Adrenal gland (tissue), 12 donors: ENCODE data around the gene SCGN. TPM values are rescaled to one million over a fixed set of nuclear protein-coding genes. Genes with fewer than 3 reads are reported as not detected.

Source experiments
- DNase-seq, 7 donors: peaks; one replicate each; pipeline ENCODE4 v3.0.0-alpha.2; 2019 to 2020
- H3K27ac ChIP-seq, 5 donors: fragments of 200-600 bp; sonication (generic) in 4 of 5; 1 replicate in 3 of 5; 2 replicates in 2 of 5; pipeline versions ENCODE4 v1.5.1 to v1.8.0; 2016 to 2020; ENCODE audit warnings: mild to moderate bottlenecking in 1 of 5
- H3K27me3 ChIP-seq: fragments of 200-600 bp; 2 replicates; pipeline ENCODE4 v1.8.0; 2021
- H3K36me3 ChIP-seq, 2 donors: fragments of 200-600 bp; replicated peaks in 1 of 2; 1 replicate in 1 of 2; 2 replicates in 1 of 2; pipeline versions ENCODE4 v1.5.1 to v1.8.0; 2018 to 2022
- H3K4me1 ChIP-seq, 2 donors: fragments of 200-600 bp; replicated peaks in 1 of 2; 1 replicate in 1 of 2; 2 replicates in 1 of 2; pipeline versions ENCODE4 v1.5.1 to v1.8.0; 2018 to 2021
- H3K4me3 ChIP-seq, 4 donors: fragments of 200-600 bp; sonication (generic) in 3 of 4; one replicate each; pipeline ENCODE4 v1.5.1; 2016 to 2018
- H3K9me3 ChIP-seq, 3 donors: fragments of 200-600 bp; sonication (generic) in 1 of 3; replicated peaks in 1 of 3; 1 replicate in 2 of 3; 2 replicates in 1 of 3; pipeline versions ENCODE4 v1.5.1 to v1.8.0; 2016 to 2021
- POLR2A ChIP-seq, 2 donors: fragments of 450-650 bp; IDR thresholded peaks; one replicate each; pipeline ENCODE4 v1.6.1; 2017; ENCODE audit warnings: antibody characterized with exemption in 2 of 2, mild to moderate bottlenecking in 2 of 2, moderate library complexity in 1 of 2
- WGBS, 4 donors: extraction: QIAGEN DNeasy Blood & Tissue Kit in 2 of 4; methylation state at CpG; one replicate each; pipeline versions ENCODE4 v1.1.5 to v1.1.7; 2013 to 2017; 5-methylcytosine and 5-hydroxymethylcytosine counted together
- intact Hi-C, 2 donors: fragments of 100-400 bp; cut with DNase I; formaldehyde crosslinking; loops; one replicate each; pipeline versions ENCODE4 v1.14.1 to v1.15.0; 2022 to 2023
- polyA plus RNA-seq, 3 donors: library from polyadenylated mRNA; stranded (reverse); fragments of 200-250 nt in 2 of 3; fragments of 350-450 nt in 1 of 3; fragmentation: Illumina TruSeq in 1 of 3; extraction: RNeasy Lipid Tissue Mini Kit (QIAGEN cat#74804) in 1 of 3; gene quantifications; one replicate each; pipeline ENCODE4 v1.2.3, GENCODE V29; 2013 to 2014
- total RNA-seq, 9 donors: library from RNA; depleted of rRNA in 4 of 9; stranded (reverse); fragments of >200 nt in 4 of 9; fragments of 120-200 nt in 1 of 9; fragmentation: NEBNext Ultra II Directional in 1 of 9; extraction: Animal tissue kit (Norgen Biotek cat#: 25700) in 1 of 9; gene quantifications; one replicate each; pipeline versions ENCODE4 v1.1.0 to v1.2.4, GENCODE V29; 2013 to 2023
- TF ChIP-seq, protein P1 (sequence below), 6 experiments: fragments of 450-650 bp in 4 of 6; fragments of 200-600 bp in 2 of 6; sonication (generic) in 1 of 6; IDR thresholded peaks; 1 replicate in 5 of 6; 2 replicates in 1 of 6; pipeline versions ENCODE4 v1.5.1 to v1.8.0; 2016 to 2021; ENCODE audit warnings: antibody characterized with exemption in 6 of 6, mild to moderate bottlenecking in 2 of 6, moderate library complexity in 1 of 6
- donor health status: healthy with polysubstance abuse.
- donor health status: Bipolar disorder and iron deficiency.
- donor health status: DM: yes; HTN: yes; CAD: no.
- donor health status: DM: no; HTN: no; CAD: no.
- donor health status: DM: no; HTN: no; CAD: no.
- donor health status: DM: yes; HTN: yes; CAD: no.

Gene SCGN
- total and polyA plus RNA-seq, 12 donors, result 0.19 to 3.7 (median 1.3) TPM

DNA sequence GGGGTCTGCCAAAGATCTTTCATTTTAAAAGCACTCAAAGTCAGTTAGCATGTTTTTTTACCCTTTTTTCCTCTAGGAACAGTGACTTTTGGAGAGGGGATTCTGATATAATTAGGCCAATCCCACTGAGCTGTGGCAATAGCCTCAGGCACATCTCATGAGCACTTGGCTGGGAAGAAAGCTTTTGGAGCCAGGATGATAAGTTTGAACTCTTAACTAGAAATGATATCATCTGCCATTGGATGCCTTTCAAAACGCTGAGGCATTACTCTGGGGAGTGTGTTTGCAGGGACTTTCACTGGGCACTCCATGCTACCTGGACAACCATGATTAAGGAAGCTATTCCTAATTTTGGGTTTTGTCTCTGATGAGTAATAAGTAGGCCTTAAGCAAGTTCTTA lies 3.7 kb downstream of the SCGN start:
- Histone ChIP-seq H3K27me3 (peaks cover 3% of the 10 kb centered on the region), H3K4me1 (peaks cover 0 to 6% of the 10 kb centered on the region in 2 donors), H3K36me3 (no peaks in the 10 kb centered on the region), H3K4me3 (no peak overlapping the region), H3K27ac (no peak overlapping the region), H3K9me3 (no peaks in the 10 kb centered on the region)
- no peak for DNase-seq
- TF ChIP-seq, protein P1, sequence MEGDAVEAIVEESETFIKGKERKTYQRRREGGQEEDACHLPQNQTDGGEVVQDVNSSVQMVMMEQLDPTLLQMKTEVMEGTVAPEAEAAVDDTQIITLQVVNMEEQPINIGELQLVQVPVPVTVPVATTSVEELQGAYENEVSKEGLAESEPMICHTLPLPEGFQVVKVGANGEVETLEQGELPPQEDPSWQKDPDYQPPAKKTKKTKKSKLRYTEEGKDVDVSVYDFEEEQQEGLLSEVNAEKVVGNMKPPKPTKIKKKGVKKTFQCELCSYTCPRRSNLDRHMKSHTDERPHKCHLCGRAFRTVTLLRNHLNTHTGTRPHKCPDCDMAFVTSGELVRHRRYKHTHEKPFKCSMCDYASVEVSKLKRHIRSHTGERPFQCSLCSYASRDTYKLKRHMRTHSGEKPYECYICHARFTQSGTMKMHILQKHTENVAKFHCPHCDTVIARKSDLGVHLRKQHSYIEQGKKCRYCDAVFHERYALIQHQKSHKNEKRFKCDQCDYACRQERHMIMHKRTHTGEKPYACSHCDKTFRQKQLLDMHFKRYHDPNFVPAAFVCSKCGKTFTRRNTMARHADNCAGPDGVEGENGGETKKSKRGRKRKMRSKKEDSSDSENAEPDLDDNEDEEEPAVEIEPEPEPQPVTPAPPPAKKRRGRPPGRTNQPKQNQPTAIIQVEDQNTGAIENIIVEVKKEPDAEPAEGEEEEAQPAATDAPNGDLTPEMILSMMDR (IDR thresholded peaks at IDR 0.05), result no peak
- no peak for TF ChIP-seq POLR2A (IDR thresholded peaks at IDR 0.05)
- intact Hi-C loops, result no loop called here
- WGBS, 4 donors, result 42 to 46% (median 45%) methylated on average over 1 of the region's 1 CpG

DNA sequence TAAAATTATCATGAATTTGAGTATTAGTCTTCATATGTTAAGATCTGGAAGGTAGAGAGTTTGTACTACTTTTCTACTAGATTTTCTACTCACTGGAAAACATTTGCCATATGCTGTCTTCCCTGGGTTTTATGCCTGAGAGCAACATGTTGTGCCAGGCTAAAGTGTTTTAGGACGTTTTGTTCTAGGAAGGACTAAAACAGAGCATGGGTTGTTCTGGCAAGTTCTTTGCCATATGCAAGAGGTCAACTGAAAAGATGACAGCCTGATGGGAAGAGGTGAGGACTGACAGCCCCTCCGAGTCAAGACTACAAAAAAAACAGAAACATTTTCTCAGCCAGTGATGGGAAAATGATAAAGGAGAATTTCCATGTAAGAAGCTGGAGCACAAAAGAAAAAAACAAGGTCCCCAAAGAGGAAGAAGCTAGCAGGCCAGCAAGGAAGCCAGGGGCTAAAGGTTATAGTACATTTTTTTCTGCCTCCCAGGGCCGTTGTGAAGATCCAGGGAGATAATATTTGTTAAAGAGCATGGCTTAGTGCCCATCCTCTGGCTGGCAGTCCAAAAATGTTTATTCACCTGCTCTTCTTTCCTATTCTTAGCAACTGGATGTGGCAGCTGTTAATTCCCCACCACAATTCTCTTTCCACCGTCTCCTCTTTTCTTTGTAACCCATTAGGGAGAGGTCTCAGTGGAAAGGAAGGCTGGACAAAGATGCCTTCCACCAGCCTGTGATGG lies 7.8 kb downstream of the SCGN start:
- no peak for TF ChIP-seq POLR2A (IDR thresholded peaks at IDR 0.05)
- TF ChIP-seq, protein P1 (IDR thresholded peaks at IDR 0.05), result no peak
- intact Hi-C loops, result no loop called here
- 25 to 35% (median 31%) methylated on average over 4 of the region's 4 CpGs for WGBS, 4 donors

DNA sequence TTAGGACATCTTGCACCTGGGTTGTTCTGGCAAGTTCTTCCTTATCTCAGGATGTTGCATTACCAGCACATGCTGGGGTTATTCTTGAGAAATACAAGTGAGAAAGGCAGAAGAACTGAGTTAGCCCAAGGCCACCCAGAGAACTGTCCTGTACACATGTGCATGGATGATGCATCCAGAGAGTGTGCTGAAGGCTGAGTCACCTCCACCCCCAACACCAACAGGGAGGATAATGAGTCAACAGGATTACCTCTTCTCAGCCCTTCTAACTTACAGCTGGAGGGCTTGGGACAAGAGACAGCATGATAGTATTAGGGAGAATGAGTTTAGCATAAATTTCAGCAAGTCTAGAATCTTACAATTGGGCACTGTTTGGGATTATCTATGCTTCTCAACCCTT lies 8.5 kb downstream of the SCGN start:
- Histone ChIP-seq H3K4me3 (no peak overlapping the region), H3K36me3 (no peaks in the 10 kb centered on the region), H3K4me1 (peaks cover 0 to 6% of the 10 kb centered on the region in 2 donors), H3K27me3 (no peaks in the 10 kb centered on the region), H3K27ac (no peak overlapping the region), H3K9me3 (no peaks in the 10 kb centered on the region)
- TF ChIP-seq, protein P1 (IDR thresholded peaks at IDR 0.05), result no peak
- no peak for TF ChIP-seq POLR2A (IDR thresholded peaks at IDR 0.05)
- intact Hi-C loops, result no loop called here
- DNase-seq, result peak; percentile 24 to 76 (median 57)

More for the DNA sequence above, 7.8 kb downstream of the SCGN start:
- DNase-seq, result no peak
- Histone ChIP-seq H3K27me3 (peaks cover 1% of the 10 kb centered on the region), H3K4me1 (peaks cover 0 to 6% of the 10 kb centered on the region in 2 donors), H3K9me3 (no peaks in the 10 kb centered on the region), H3K36me3 (no peaks in the 10 kb centered on the region), H3K27ac (no peak overlapping the region), H3K4me3 (no peak overlapping the region)

DNA sequence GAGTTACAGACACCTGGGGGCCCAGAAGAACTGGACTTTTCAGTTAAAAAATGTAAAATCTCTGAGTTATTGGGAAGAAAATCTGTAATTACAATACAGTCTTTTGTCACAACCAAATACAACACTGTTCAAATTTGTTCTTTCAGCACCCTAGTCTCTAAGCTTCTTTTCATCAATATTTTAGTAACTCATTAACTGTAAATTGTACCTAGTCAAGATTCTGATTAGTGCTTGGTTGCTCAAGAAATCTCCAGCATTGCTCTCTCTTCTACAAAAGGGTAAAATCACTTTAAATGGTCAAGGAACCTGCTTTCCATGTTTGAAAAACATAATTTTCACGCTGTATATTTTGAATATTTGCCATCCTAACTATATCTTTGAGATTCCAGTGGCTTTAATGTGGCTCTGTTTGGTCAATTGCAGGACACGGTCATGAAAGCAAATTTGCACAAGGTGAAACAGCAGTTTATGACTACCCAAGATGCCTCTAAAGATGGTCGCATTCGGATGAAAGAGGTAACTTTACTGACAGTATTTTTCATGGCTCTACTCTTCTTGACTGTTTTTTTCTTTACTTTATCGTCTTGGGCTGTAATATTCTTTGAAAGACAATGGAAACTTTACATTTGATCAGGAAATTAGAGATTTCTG lies 9.2 kb downstream of the SCGN start:
- Histone ChIP-seq H3K36me3 (no peaks in the 10 kb centered on the region), H3K9me3 (no peaks in the 10 kb centered on the region), H3K27me3 (no peaks in the 10 kb centered on the region), H3K27ac (no peak overlapping the region), H3K4me1 (peaks cover 0 to 6% of the 10 kb centered on the region in 2 donors), H3K4me3 (no peak overlapping the region)
- TF ChIP-seq POLR2A (IDR thresholded peaks at IDR 0.05), result no peak
- TF ChIP-seq, protein P1 (IDR thresholded peaks at IDR 0.05), result no peak
- intact Hi-C loops, result no loop called here
- WGBS, 4 donors, result 78 to 87% (median 80%) methylated on average over 5 of the region's 5 CpGs
- no peak for DNase-seq
